Measurements from ENCODE around the gene SYT12.
A peak's percentile ranks its signal among the peaks of the same experiment; 100 is the strongest.

The SYT12 gene

GRCh38 chr11:67055812-67056211, 32.9 kb downstream of the SYT12 start:
- peak; percentile 81 for DNase-seq (ENCODE audit: low spot score)

- DNase-seq (ENCODE audit: low spot score): peak; percentile 58
Measured at GRCh38 chr11:67056267-67057204, 33.6 kb downstream of the SYT12 start, which contains the start of gene RHOD. TSS of gene RHOD (plus strand) at chr11:67056847. CDS start at chr11:67056903, 56 bp downstream.

- no peak for DNase-seq (ENCODE audit: low spot score)
Measured at GRCh38 chr11:67057205-67057672, 34.3 kb downstream of the SYT12 start.

- DNase-seq (ENCODE audit: low spot score): no peak
Measured at GRCh38 chr11:67058506-67058905, 35.6 kb downstream of the SYT12 start.

GRCh38 chr11:67059671-67060070, 36.7 kb downstream of the SYT12 start:
- no peak for DNase-seq (ENCODE audit: low spot score)

GRCh38 chr11:67060111-67060522, 37.2 kb downstream of the SYT12 start:
- no peak for DNase-seq (ENCODE audit: low spot score)

- peak; percentile 80 for DNase-seq (ENCODE audit: low spot score)
Measured at GRCh38 chr11:67062526-67063373, 39.8 kb downstream of the SYT12 start.

GRCh38 chr11:67066333-67066709, 43.4 kb downstream of the SYT12 start:
- no peak for DNase-seq (ENCODE audit: low spot score)

- no peak for DNase-seq (ENCODE audit: low spot score)
Measured at GRCh38 chr11:67071420-67072284, 48.7 kb downstream of the SYT12 start.

GRCh38 chr11:67072295-67072694, 49.4 kb downstream of the SYT12 start:
- DNase-seq (ENCODE audit: low spot score): no peak

- DNase-seq (ENCODE audit: low spot score): no peak
Measured at GRCh38 chr11:67073908-67074307, 51.0 kb downstream of the SYT12 start.

GRCh38 chr11:67076202-67076601, 53.3 kb downstream of the SYT12 start:
- no peak for DNase-seq (ENCODE audit: low spot score)

GRCh38 chr11:67079065-67079705, 56.3 kb downstream of the SYT12 start:
- DNase-seq (ENCODE audit: low spot score): no peak

- no peak for DNase-seq (ENCODE audit: low spot score)
Measured at GRCh38 chr11:67082071-67082791, 59.3 kb downstream of the SYT12 start.

- no peak for DNase-seq (ENCODE audit: low spot score)
Measured at GRCh38 chr11:67083786-67084366, 60.9 kb downstream of the SYT12 start.

- DNase-seq (ENCODE audit: low spot score): no peak
Measured at GRCh38 chr11:67085617-67086016, 62.7 kb downstream of the SYT12 start.

- DNase-seq (ENCODE audit: low spot score): no peak
Measured at GRCh38 chr11:67090717-67091116, 67.8 kb downstream of the SYT12 start.

- DNase-seq (ENCODE audit: low spot score): no peak
Measured at GRCh38 chr11:67095214-67095507, 72.2 kb downstream of the SYT12 start.

- DNase-seq (ENCODE audit: low spot score): no peak
Measured at GRCh38 chr11:67098799-67099429, 76.0 kb downstream of the SYT12 start.

GRCh38 chr11:67099831-67100324, 76.9 kb downstream of the SYT12 start:
- DNase-seq (ENCODE audit: low spot score): no peak

Data from SW480 (cell line).